CD14-positive monocyte (primary cell): ENCODE measurements around the gene STAP1. TPM values are rescaled to one million over a fixed set of nuclear protein-coding genes. Genes with fewer than 3 reads are reported as not detected.

Experiments used
- DNase-seq, 3 donors: peaks; one replicate each; pipeline ENCODE4 v3.0.0-alpha.2; 2011 to 2022
- H2AFZ ChIP-seq: 2 replicates; pipeline ENCODE4 v1.6.0; 2012; ENCODE audit warnings: mild to moderate bottlenecking, low read depth, low read length, inconsistent platforms; ENCODE audit not compliant: insufficient read depth, poor library complexity, severe bottlenecking
- H3K27ac ChIP-seq, 2 donors: 1 replicate in 1 of 2; 2 replicates in 1 of 2; pipeline ENCODE4 v1.5.1; 2012 to 2013; ENCODE audit warnings: low read length in 2 of 2, control low read depth in 1 of 2, inconsistent platforms in 1 of 2, low read depth in 1 of 2, mild to moderate bottlenecking in 1 of 2
- H3K27me3 ChIP-seq, 2 donors: one replicate each; pipeline versions ENCODE4 v1.6.0 to v1.6.1; 2011 to 2013; ENCODE audit warnings: low read length in 2 of 2; ENCODE audit not compliant: control insufficient read depth in 2 of 2, insufficient read depth in 2 of 2
- H3K36me3 ChIP-seq, 2 donors: replicated peaks in 1 of 2; 1 replicate in 1 of 2; 2 replicates in 1 of 2; pipeline versions ENCODE4 v1.5.1 to v1.6.1; 2012 to 2013; ENCODE audit warnings: low read length in 2 of 2, control low read depth in 1 of 2, inconsistent platforms in 1 of 2, mild to moderate bottlenecking in 1 of 2; ENCODE audit not compliant: insufficient read depth in 2 of 2, control insufficient read depth in 1 of 2
- H3K4me1 ChIP-seq, 2 donors: 1 replicate in 1 of 2; 2 replicates in 1 of 2; pipeline versions ENCODE4 v1.5.1 to v1.6.1; 2012 to 2013; ENCODE audit warnings: low read length in 2 of 2, control low read depth in 1 of 2, inconsistent platforms in 1 of 2, mild to moderate bottlenecking in 1 of 2, moderate library complexity in 1 of 2; ENCODE audit not compliant: insufficient read depth in 2 of 2, control insufficient read depth in 1 of 2
- H3K4me2 ChIP-seq: replicated peaks from 2 replicates; pipeline ENCODE3; 2012; ENCODE audit warnings: low read length, moderate library complexity, mild to moderate bottlenecking; ENCODE audit not compliant: poor library complexity, severe bottlenecking; ENCODE audit errors: extremely low read depth
- H3K4me3 ChIP-seq, 3 experiments: fragments of 200-600 bp in 1 of 3; sonication (generic) in 1 of 3; replicated peaks in 1 of 3; 1 replicate in 2 of 3; 2 replicates in 1 of 3; pipeline ENCODE4 v1.5.1; 2011 to 2013; ENCODE audit warnings: low read length in 3 of 3, mild to moderate bottlenecking in 3 of 3, control low read depth in 2 of 3, low read depth in 2 of 3, inconsistent platforms in 1 of 3, moderate library complexity in 1 of 3
- H3K79me2 ChIP-seq: 2 replicates; pipeline ENCODE4 v1.6.0; 2012; ENCODE audit warnings: mild to moderate bottlenecking, control low read depth, inconsistent platforms, low read length, moderate library complexity; ENCODE audit not compliant: insufficient read depth
- H3K9ac ChIP-seq: 2 replicates; pipeline ENCODE4 v1.6.0; 2017; ENCODE audit warnings: low read length, mild to moderate bottlenecking; ENCODE audit not compliant: insufficient read depth, poor library complexity, severe bottlenecking
- H3K9me3 ChIP-seq, 2 donors: replicated peaks in 1 of 2; 1 replicate in 1 of 2; 2 replicates in 1 of 2; pipeline versions ENCODE4 v1.5.1 to v1.6.1; 2012 to 2013; ENCODE audit warnings: low read length in 2 of 2, control low read depth in 1 of 2; ENCODE audit not compliant: control insufficient read depth in 1 of 2, insufficient read depth in 1 of 2
- H4K20me1 ChIP-seq: 2 replicates; pipeline ENCODE4 v1.6.0; 2012; ENCODE audit warnings: mild to moderate bottlenecking, low read length, control low read depth, moderate library complexity; ENCODE audit not compliant: insufficient read depth
- H3K27ac Mint-ChIP-seq, 7 donors: one replicate each; pipeline ENCODE4 v1.8.0; 2020; ENCODE audit warnings: mild to moderate bottlenecking in 7 of 7, mixed read lengths in 7 of 7, moderate library complexity in 6 of 7, inconsistent platforms in 2 of 7
- H3K27me3 Mint-ChIP-seq, 3 donors: one replicate each; pipeline ENCODE4 v1.8.0; 2021 to 2022; ENCODE audit warnings: low read depth in 3 of 3, mild to moderate bottlenecking in 3 of 3, mixed read lengths in 3 of 3, moderate library complexity in 3 of 3, inconsistent platforms in 1 of 3
- H3K36me3 Mint-ChIP-seq, 2 donors: one replicate each; pipeline ENCODE4 v1.8.0; 2020; ENCODE audit warnings: mixed read lengths in 2 of 2, inconsistent platforms in 1 of 2, mild to moderate bottlenecking in 1 of 2
- H3K4me1 Mint-ChIP-seq: one replicate; pipeline ENCODE4 v1.8.0; 2020; ENCODE audit warnings: mild to moderate bottlenecking, mixed read lengths
- H3K4me3 Mint-ChIP-seq, 2 donors: one replicate each; pipeline ENCODE4 v1.8.0; 2020; ENCODE audit warnings: mild to moderate bottlenecking in 2 of 2, mixed read lengths in 2 of 2, moderate library complexity in 1 of 2
- H3K9me3 Mint-ChIP-seq, 7 donors: one replicate each; pipeline ENCODE4 v1.8.0; 2020 to 2022; ENCODE audit warnings: mixed read lengths in 7 of 7, mild to moderate bottlenecking in 6 of 7, moderate library complexity in 6 of 7, inconsistent platforms in 2 of 7
- CTCF ChIP-seq: fragments of 200-600 bp; IDR thresholded peaks from one replicate; pipeline ENCODE4 v1.8.0; 2022; ENCODE audit warnings: antibody characterized with exemption, mild to moderate bottlenecking
- WGBS: methylation state at CpG from one replicate; pipeline ENCODE4 v1.1.5; 2013; ENCODE audit warnings: missing lambda C conversion rate; ENCODE audit not compliant: insufficient coverage; 5-methylcytosine and 5-hydroxymethylcytosine counted together
- intact Hi-C, 2 donors: fragments of 100-400 bp; cut with micrococcal nuclease; formaldehyde crosslinking; loops; one replicate each; pipeline versions ENCODE4 v1.15.0 to v1.15.1; 2023
- polyA plus RNA-seq, 3 donors: library from polyadenylated mRNA; depleted of rRNA in 1 of 3; unstranded in 2 of 3; stranded (reverse) in 1 of 3; fragments of 300-500 nt in 2 of 3; fragments of >200 nt in 1 of 3; fragmentation: Illumina TruSeq in 2 of 3; gene quantifications; 1 replicate in 2 of 3; 2 replicates in 1 of 3; pipeline ENCODE4 v1.2.3, GENCODE V29; 2012 to 2021

STAP1 gene
- polyA plus RNA-seq, 3 donors: 0.13 to 0.14 TPM; not detected in 1

- Histone ChIP-seq H3K27ac (no peak overlapping the region), H3K4me1 (no peaks in the 10 kb centered on the region), H3K79me2 (no peaks in the 10 kb centered on the region), H3K9ac (no peak overlapping the region), H3K4me3 (no peak overlapping the region), H3K27me3 (no peaks in the 10 kb centered on the region), H4K20me1 (no peaks in the 10 kb centered on the region), H3K9me3 (no peaks in the 10 kb centered on the region), H3K36me3 (no peaks in the 10 kb centered on the region), H2AFZ (no peak overlapping the region), H3K4me2 (no peak overlapping the region)
- Mint-ChIP-seq H3K27ac (no peak overlapping the region), H3K27me3 (peaks cover 0 to 4% (median 1%) of the 10 kb centered on the region in 3 donors), H3K4me1 (peaks cover 2% of the 10 kb centered on the region), H3K9me3 (peaks cover 0 to 6% (median 3%) of the 10 kb centered on the region in 7 donors), H3K36me3 (no peaks in the 10 kb centered on the region), H3K4me3 (no peak overlapping the region)
- DNase-seq: no peak
- intact Hi-C loops: no loop called here
- TF ChIP-seq CTCF: no peak
- WGBS: 96% methylated on average over 3 of the region's 3 CpGs
Observed at GRCh38 chr4:67566335-67566734, 7.8 kb downstream of the STAP1 start.

GRCh38 chr4:67568820-67569219, 10.3 kb downstream of the STAP1 start:
- Mint-ChIP-seq H3K9me3 (peaks cover 0 to 2% (median 0%) of the 10 kb centered on the region in 7 donors), H3K36me3 (no peaks in the 10 kb centered on the region), H3K4me1 (peaks cover 4% of the 10 kb centered on the region), H3K4me3 (no peak overlapping the region), H3K27me3 (peaks cover 0 to 4% (median 0%) of the 10 kb centered on the region in 3 donors), H3K27ac (no peak overlapping the region)
- Histone ChIP-seq H3K4me3 (no peak overlapping the region), H3K36me3 (no peaks in the 10 kb centered on the region), H3K27ac (no peak overlapping the region), H3K27me3 (no peaks in the 10 kb centered on the region), H3K9ac (no peak overlapping the region), H2AFZ (no peak overlapping the region), H3K9me3 (no peaks in the 10 kb centered on the region), H3K4me1 (no peaks in the 10 kb centered on the region), H4K20me1 (no peaks in the 10 kb centered on the region), H3K4me2 (no peak overlapping the region), H3K79me2 (no peaks in the 10 kb centered on the region)
- intact Hi-C loops: no loop called here
- no peak for TF ChIP-seq CTCF
- DNase-seq: no peak
- no CpG with 5 or more reads among the region's 2 CpGs for WGBS
